CD1c-positive myeloid dendritic cell (primary cell): ENCODE measurements around the gene PAGE1.
"Not testable (repeated sequence)": the region's sequence is repeated elsewhere in the genome, so short reads cannot be mapped to it uniquely, and the experiment has no call there.

Source experiments
- DNase-seq: peaks from one replicate; pipeline ENCODE4 v3.0.0-alpha.2; 2016; ENCODE audit errors: extremely low spot score

Gene PAGE1

GRCh38 chrX:49695276-49696180 lies at the start of gene PAGE1:
PAGE1 (minus strand) TSS chrX:49695984; CDS start chrX:49694770, 1,214 bp downstream.
- DNase-seq: no peak

- DNase-seq: not testable (repeated sequence)
These were observed 45.7 kb upstream of the PAGE1 start for GRCh38 chrX:49741501-49741900.

GRCh38 chrX:49727847-49728246 lies 32.1 kb upstream of the PAGE1 start:
- DNase-seq: no peak

- DNase-seq: no peak
These were observed 31.2 kb upstream of the PAGE1 start for GRCh38 chrX:49726966-49727365.

- no peak for DNase-seq
These were observed 30.4 kb upstream of the PAGE1 start for GRCh38 chrX:49725923-49726904.

- DNase-seq: no peak
These were observed 29.6 kb upstream of the PAGE1 start for GRCh38 chrX:49725401-49725800.

GRCh38 chrX:49720106-49720505 lies 24.3 kb upstream of the PAGE1 start:
- DNase-seq: not testable (repeated sequence)

GRCh38 chrX:49712577-49712976 lies 16.8 kb upstream of the PAGE1 start:
- no peak for DNase-seq

GRCh38 chrX:49710744-49711319 lies 15.0 kb upstream of the PAGE1 start:
- no peak for DNase-seq

GRCh38 chrX:49704691-49705404 lies 9.1 kb upstream of the PAGE1 start:
- DNase-seq: no peak

- DNase-seq: no peak
These were observed 6.1 kb upstream of the PAGE1 start for GRCh38 chrX:49701933-49702332.

GRCh38 chrX:49701323-49701722 lies 5.5 kb upstream of the PAGE1 start:
- no peak for DNase-seq

GRCh38 chrX:49675075-49675719 lies 20.6 kb downstream of the PAGE1 start:
- no peak for DNase-seq

- DNase-seq: no peak
These were observed 22.4 kb downstream of the PAGE1 start for GRCh38 chrX:49673394-49673793.

- DNase-seq: no peak
These were observed 31.0 kb downstream of the PAGE1 start for GRCh38 chrX:49664824-49665223.

GRCh38 chrX:49661881-49662280 lies 33.9 kb downstream of the PAGE1 start:
- no peak for DNase-seq

- DNase-seq: no peak
These were observed 36.0 kb downstream of the PAGE1 start for GRCh38 chrX:49659771-49660170.

GRCh38 chrX:49656533-49656932 lies 39.3 kb downstream of the PAGE1 start:
- no peak for DNase-seq

GRCh38 chrX:49644991-49645637 lies 50.7 kb downstream of the PAGE1 start:
- DNase-seq: no peak
